Gastrocnemius medialis (tissue), 4 donors: ENCODE measurements around the gene ENTPD8. TPM values are rescaled to one million over a fixed set of nuclear protein-coding genes. Genes with fewer than 3 reads are reported as not detected.

Experiments used
- ATAC-seq, 2 donors: fragments of 150-250 bp; one replicate each; pipeline ENCODE4 v1.9.1; 2016
- DNase-seq, 2 donors: peaks; one replicate each; pipeline ENCODE4 v3.0.0-alpha.2; 2019
- H3K27ac ChIP-seq, 4 donors: fragments of 200-600 bp; sonication (generic); 1 replicate in 1 of 4; 2 replicates in 3 of 4; pipeline ENCODE4 v1.5.1; 2016 to 2018; ENCODE audit warnings: mild to moderate bottlenecking in 2 of 4, moderate library complexity in 1 of 4
- H3K27me3 ChIP-seq, 3 donors: fragments of 200-600 bp; sonication (generic) in 2 of 3; 1 replicate in 1 of 3; 2 replicates in 2 of 3; pipeline versions ENCODE4 v1.5.1 to v1.6.0; 2016 to 2019; ENCODE audit warnings: mild to moderate bottlenecking in 1 of 3, moderate library complexity in 1 of 3
- H3K36me3 ChIP-seq, 2 donors: fragments of 200-600 bp; sonication (generic) in 1 of 2; one replicate each; pipeline ENCODE4 v1.5.1; 2017 to 2018
- H3K4me1 ChIP-seq, 2 donors: fragments of 200-600 bp; sonication (generic) in 1 of 2; one replicate each; pipeline ENCODE4 v1.5.1; 2016 to 2017; ENCODE audit warnings: mild to moderate bottlenecking in 2 of 2
- H3K4me3 ChIP-seq, 4 donors: fragments of 200-600 bp; sonication (generic) in 3 of 4; 1 replicate in 1 of 4; 2 replicates in 3 of 4; pipeline ENCODE4 v1.5.1; 2016 to 2019; ENCODE audit warnings: mild to moderate bottlenecking in 2 of 4
- H3K9me3 ChIP-seq, 3 donors: fragments of 200-600 bp; sonication (generic) in 2 of 3; 1 replicate in 1 of 3; 2 replicates in 2 of 3; pipeline ENCODE4 v1.5.1; 2016 to 2019
- POLR2A ChIP-seq, 2 donors: fragments of 450-650 bp; IDR thresholded peaks; one replicate each; pipeline ENCODE4 v1.6.1; 2017; ENCODE audit warnings: antibody characterized with exemption in 2 of 2, mild to moderate bottlenecking in 2 of 2, moderate library complexity in 2 of 2
- in situ Hi-C, 4 donors: fragments of 200-750 bp; cut with MboI; loops; one replicate each; pipeline versions ENCODE4 v1.15.0 to v1.8.0; 2017; ENCODE audit warnings: low sequenced_read_pairs in 4 of 4
- intact Hi-C: fragments of 100-400 bp; cut with DNase I; formaldehyde crosslinking; loops from one replicate; pipeline ENCODE4 v1.15.1; 2023; ENCODE audit warnings: low total_unique reads
- total RNA-seq, 4 donors: library from RNA; depleted of rRNA; stranded (reverse); fragments of >200 nt; gene quantifications; one replicate each; pipeline versions ENCODE4 v1.1.0 to v1.2.3, GENCODE V29; 2016
- TF ChIP-seq, protein P1 (sequence below), 5 experiments: fragments of 450-650 bp in 3 of 5; fragments of 200-600 bp in 2 of 5; sonication (generic) in 2 of 5; IDR thresholded peaks in 4 of 5; conservative IDR thresholded peaks in 1 of 5; 1 replicate in 4 of 5; 2 replicates in 1 of 5; pipeline ENCODE4 v1.5.1; 2016 to 2019; ENCODE audit warnings: antibody characterized with exemption in 5 of 5, mild to moderate bottlenecking in 3 of 5, moderate library complexity in 3 of 5

Gene ENTPD8
- total RNA-seq, 4 donors from 2014 or later: 0.23 TPM; not detected in 3

DNA sequence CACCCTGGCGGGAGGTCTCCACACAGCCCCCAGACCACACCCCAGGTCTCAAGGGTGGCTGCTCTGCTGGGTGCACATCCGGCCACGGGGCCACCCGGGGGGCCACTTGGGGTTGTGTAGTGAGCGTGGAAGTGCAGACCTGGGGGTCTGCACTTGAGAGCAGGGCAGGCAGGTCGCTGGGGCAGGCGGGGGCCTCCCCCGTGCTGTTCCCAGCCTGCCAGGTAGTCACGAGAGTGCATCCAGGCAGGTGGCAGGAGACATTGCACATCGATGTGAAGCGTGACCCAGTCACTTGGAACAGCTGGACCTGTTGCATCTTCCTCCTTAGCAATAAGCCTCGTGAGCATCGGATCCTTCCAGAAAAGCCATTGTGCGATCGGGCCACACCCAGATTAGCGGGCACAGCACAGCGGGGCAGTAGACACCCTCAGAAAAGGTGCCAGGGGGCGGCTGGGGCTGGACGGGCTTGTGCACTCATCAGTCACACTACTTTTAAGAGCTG lies 4.8 kb upstream of the ENTPD8 start:
- in situ Hi-C loops (no loop called here), intact Hi-C loops (loop anchor here (1.0 kb wide), 1 partner anchor 23 kb away; the partner anchor contains the start of genes EXD3 and NOXA1)
- no peak overlapping the region for H3K4me3 ChIP-seq
- peaks cover 8 to 28% (median 25%) of the 10 kb centered on the region in 3 donors for H3K27me3 ChIP-seq
- TF ChIP-seq POLR2A (IDR thresholded peaks at IDR 0.05): no peak
- H3K36me3 ChIP-seq: no peaks in the 10 kb centered on the region
- peaks cover 0 to 10% of the 10 kb centered on the region in 2 donors for H3K4me1 ChIP-seq
- no peak overlapping the region for H3K27ac ChIP-seq
- DNase-seq (peak in 1 of 2 donors; percentile 50), ATAC-seq (peak; percentile 55 to 57)
- H3K9me3 ChIP-seq: no peaks in the 10 kb centered on the region

DNA sequence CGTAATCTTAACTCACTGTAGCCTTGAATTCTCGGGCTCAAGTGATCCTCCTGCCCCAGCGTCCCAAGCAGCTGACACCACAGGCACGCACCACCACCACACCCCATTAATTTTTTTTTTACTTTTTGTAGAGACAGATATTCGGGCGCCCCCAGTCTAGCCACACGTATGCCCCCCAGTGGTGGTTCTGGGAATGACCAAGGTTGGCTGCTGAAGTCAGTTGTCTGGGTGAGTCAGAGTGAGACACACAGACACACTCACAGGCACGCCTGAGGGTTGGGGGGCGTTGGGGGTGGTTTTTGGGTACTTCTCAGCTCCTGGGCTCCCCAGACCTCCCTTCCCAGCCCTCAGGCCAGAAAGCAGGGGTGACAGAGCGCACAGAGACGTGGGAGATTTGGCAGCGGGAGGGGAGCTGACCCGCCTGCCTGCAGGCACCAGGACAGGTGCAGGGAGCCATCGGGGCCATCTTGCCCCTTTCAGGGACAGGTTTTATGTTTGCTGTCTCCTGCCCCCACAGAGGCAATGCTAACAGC lies 4.2 kb upstream of the ENTPD8 start:
- Histone ChIP-seq H3K36me3 (no peaks in the 10 kb centered on the region), H3K9me3 (no peaks in the 10 kb centered on the region), H3K4me3 (no peak overlapping the region), H3K27me3 (peaks cover 8 to 28% (median 25%) of the 10 kb centered on the region in 3 donors), H3K27ac (no peak overlapping the region), H3K4me1 (peaks cover 0 to 10% of the 10 kb centered on the region in 2 donors)
- TF ChIP-seq, protein P1, sequence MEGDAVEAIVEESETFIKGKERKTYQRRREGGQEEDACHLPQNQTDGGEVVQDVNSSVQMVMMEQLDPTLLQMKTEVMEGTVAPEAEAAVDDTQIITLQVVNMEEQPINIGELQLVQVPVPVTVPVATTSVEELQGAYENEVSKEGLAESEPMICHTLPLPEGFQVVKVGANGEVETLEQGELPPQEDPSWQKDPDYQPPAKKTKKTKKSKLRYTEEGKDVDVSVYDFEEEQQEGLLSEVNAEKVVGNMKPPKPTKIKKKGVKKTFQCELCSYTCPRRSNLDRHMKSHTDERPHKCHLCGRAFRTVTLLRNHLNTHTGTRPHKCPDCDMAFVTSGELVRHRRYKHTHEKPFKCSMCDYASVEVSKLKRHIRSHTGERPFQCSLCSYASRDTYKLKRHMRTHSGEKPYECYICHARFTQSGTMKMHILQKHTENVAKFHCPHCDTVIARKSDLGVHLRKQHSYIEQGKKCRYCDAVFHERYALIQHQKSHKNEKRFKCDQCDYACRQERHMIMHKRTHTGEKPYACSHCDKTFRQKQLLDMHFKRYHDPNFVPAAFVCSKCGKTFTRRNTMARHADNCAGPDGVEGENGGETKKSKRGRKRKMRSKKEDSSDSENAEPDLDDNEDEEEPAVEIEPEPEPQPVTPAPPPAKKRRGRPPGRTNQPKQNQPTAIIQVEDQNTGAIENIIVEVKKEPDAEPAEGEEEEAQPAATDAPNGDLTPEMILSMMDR (IDR thresholded peaks at IDR 0.05 in 4 of 5, conservative IDR thresholded peaks at IDR 0.05 in 1 of 5): peak; percentile 65 to 88 (median 76)
- no peak for TF ChIP-seq POLR2A (IDR thresholded peaks at IDR 0.05)
- DNase-seq (peak in 1 of 2 donors; percentile 67), ATAC-seq (peak; percentile 76 to 83)
- intact Hi-C loops: loop anchor here (1.0 kb wide), 1 partner anchor 22 kb away; the partner anchor contains the start of genes EXD3 and NOXA1
- in situ Hi-C loops: no loop called here

DNA sequence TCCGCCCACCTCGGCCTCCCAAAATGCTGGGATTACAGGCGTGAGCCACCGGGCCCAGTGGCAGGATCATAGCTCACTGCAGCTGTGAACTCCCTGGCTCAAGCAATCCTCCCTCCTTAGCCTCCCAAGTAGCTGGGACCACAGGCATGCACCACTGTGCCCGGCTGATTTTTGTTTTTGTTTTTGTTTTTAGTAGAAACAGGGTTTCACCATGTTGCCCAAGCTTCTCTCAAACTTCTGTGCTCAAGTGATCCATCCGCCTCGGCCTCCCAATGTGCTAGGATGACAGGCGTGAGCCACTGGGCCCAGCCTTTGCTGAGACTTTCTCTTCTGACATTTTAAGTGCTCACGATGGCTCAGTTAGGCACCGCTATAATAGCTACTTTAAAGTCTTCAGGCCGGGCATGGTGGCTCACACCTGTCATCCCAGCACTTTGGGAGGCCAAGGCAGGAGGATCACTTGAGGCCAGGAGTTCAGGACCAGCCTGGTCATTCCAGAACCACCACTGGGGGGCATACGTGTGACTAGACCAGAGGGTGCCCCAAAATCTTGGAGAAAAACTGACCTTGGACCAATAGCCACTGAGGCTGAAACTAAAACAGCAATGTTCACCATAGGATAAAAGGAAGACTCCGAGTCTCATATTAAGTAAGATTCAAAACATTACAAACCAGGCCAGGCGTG lies 3.1 kb upstream of the ENTPD8 start:
- intact Hi-C loops: no loop called here
- no peak for DNase-seq
- ATAC-seq: no peak

DNA sequence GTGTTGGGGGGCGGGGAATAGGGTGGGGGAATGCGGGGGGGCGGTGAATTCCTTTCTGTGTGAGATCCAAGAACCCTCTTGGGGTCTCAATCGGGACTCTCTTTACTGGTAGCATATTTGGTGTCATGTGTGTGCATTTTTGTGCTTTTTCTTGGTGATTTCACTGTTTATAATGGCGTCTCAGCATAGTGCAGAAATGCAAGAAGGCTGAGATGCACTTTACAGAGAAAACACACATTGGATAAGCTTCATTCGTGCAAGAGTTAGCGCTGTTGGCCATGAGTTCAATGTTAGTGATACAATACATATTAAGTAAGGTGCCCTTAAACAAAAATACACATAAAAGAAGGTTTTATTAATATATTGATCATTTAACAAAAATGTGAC lies 771 bp upstream of the ENTPD8 start:
- H3K27me3 ChIP-seq: peaks cover 27 to 47% (median 46%) of the 10 kb centered on the region in 3 donors
- TF ChIP-seq POLR2A (IDR thresholded peaks at IDR 0.05): no peak
- TF ChIP-seq, protein P1 (IDR thresholded peaks at IDR 0.05 in 4 of 5, conservative IDR thresholded peaks at IDR 0.05 in 1 of 5): no peak
- intact Hi-C loops: no loop called here
- H3K36me3 ChIP-seq: no peaks in the 10 kb centered on the region
- H3K9me3 ChIP-seq: no peaks in the 10 kb centered on the region
- in situ Hi-C loops: no loop called here
- no peak for ATAC-seq
- peaks cover 0 to 10% of the 10 kb centered on the region in 2 donors for H3K4me1 ChIP-seq
- peak overlapping the region in 1 of 4 donors; percentile 7 for H3K4me3 ChIP-seq
- no peak overlapping the region for H3K27ac ChIP-seq
- DNase-seq: no peak

More for the DNA sequence above, 3.1 kb upstream of the ENTPD8 start:
- TF ChIP-seq, protein P1 (IDR thresholded peaks at IDR 0.05 in 4 of 5, conservative IDR thresholded peaks at IDR 0.05 in 1 of 5): no peak
- TF ChIP-seq POLR2A (IDR thresholded peaks at IDR 0.05): no peak
- H3K9me3 ChIP-seq: no peaks in the 10 kb centered on the region
- H3K4me1 ChIP-seq: peaks cover 0 to 10% of the 10 kb centered on the region in 2 donors
- H3K36me3 ChIP-seq: no peaks in the 10 kb centered on the region
- H3K27me3 ChIP-seq: peaks cover 11 to 32% (median 29%) of the 10 kb centered on the region in 3 donors
- no peak overlapping the region for H3K27ac ChIP-seq
- no peak overlapping the region for H3K4me3 ChIP-seq
- in situ Hi-C loops: no loop called here

DNA sequence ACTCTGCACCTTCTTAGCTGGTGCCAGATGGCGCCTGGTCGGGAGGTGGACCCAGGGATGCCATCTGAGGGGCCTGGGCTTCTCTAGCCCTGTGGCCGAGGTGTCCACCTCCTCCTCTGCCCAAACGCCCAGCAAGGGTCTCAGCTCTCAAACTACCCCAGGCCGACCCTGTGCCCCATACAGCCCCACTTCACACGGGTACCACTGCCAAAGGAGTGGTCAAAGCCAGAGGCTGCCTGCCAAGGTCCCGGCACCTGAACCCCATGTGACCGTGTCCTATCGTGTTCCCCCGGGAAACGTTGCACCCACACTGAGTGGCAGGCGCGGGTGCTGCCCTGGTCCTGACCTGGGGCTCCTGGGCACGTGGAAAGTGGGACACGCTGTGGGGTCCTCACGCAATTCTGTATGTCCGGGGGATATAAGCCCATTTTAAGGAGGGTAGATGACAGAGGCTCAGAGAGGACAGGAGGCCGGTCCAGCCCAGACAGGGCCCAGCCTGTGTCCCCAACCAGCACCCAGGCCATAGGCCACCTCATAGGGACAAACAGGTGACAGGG lies 1.9 kb downstream of the ENTPD8 start:
- H3K4me1 ChIP-seq: peaks cover 0 to 8% of the 10 kb centered on the region in 2 donors
- H3K36me3 ChIP-seq: no peaks in the 10 kb centered on the region
- TF ChIP-seq POLR2A (IDR thresholded peaks at IDR 0.05): no peak
- TF ChIP-seq, protein P1 (IDR thresholded peaks at IDR 0.05 in 4 of 5, conservative IDR thresholded peaks at IDR 0.05 in 1 of 5): no peak
- ATAC-seq: peak in 1 of 2 donors; percentile 14
- peaks cover 28 to 45% (median 44%) of the 10 kb centered on the region in 3 donors for H3K27me3 ChIP-seq
- DNase-seq: no peak
- in situ Hi-C loops: no loop called here
- intact Hi-C loops: no loop called here
- no peak overlapping the region for H3K27ac ChIP-seq
- H3K4me3 ChIP-seq: no peak overlapping the region
- no peaks in the 10 kb centered on the region for H3K9me3 ChIP-seq
